GM10266 (cell line): Measurements from ENCODE around the gene H2BK1.

Experiments
- DNase-seq: peaks from one replicate; pipeline ENCODE4 v3.0.0; 2012; ENCODE audit errors: extremely low spot score
- TF ChIP-seq, protein P1 (sequence below): IDR thresholded peaks from 2 replicates; pipeline ENCODE4 v1.5.1; 2012; ENCODE audit warnings: mild to moderate bottlenecking, low read depth; ENCODE audit not compliant: control insufficient read depth, insufficient read depth; ENCODE audit errors: missing control alignments

Gene H2BK1

DNA sequence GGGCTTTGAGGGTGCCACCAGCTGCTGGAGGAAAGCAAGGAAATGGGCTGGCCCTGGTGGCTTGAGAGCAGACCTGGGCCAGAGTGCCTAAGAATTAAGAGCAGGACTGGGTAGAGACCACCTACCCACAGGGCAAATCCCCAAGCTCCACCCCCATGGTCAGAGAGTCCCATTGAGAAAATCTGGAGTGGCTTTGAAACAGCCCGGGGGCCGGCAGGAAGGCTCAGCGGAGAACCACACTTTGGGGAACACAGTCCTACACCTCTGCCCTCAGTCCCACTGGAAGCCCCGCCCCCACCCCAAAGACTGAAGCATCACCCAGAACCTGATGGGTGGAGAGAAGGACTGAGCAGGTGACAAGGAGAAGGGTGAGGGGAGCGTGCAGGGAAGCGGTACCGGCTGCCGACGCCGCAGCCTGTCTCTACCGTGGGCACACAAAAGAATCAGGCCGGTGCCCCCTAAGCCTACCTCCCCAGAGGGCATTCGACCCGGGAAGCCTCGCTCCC lies 34.6 kb upstream of the H2BK1 start:
- no peak for DNase-seq
- TF ChIP-seq, protein P1, sequence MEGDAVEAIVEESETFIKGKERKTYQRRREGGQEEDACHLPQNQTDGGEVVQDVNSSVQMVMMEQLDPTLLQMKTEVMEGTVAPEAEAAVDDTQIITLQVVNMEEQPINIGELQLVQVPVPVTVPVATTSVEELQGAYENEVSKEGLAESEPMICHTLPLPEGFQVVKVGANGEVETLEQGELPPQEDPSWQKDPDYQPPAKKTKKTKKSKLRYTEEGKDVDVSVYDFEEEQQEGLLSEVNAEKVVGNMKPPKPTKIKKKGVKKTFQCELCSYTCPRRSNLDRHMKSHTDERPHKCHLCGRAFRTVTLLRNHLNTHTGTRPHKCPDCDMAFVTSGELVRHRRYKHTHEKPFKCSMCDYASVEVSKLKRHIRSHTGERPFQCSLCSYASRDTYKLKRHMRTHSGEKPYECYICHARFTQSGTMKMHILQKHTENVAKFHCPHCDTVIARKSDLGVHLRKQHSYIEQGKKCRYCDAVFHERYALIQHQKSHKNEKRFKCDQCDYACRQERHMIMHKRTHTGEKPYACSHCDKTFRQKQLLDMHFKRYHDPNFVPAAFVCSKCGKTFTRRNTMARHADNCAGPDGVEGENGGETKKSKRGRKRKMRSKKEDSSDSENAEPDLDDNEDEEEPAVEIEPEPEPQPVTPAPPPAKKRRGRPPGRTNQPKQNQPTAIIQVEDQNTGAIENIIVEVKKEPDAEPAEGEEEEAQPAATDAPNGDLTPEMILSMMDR, result no peak

DNA sequence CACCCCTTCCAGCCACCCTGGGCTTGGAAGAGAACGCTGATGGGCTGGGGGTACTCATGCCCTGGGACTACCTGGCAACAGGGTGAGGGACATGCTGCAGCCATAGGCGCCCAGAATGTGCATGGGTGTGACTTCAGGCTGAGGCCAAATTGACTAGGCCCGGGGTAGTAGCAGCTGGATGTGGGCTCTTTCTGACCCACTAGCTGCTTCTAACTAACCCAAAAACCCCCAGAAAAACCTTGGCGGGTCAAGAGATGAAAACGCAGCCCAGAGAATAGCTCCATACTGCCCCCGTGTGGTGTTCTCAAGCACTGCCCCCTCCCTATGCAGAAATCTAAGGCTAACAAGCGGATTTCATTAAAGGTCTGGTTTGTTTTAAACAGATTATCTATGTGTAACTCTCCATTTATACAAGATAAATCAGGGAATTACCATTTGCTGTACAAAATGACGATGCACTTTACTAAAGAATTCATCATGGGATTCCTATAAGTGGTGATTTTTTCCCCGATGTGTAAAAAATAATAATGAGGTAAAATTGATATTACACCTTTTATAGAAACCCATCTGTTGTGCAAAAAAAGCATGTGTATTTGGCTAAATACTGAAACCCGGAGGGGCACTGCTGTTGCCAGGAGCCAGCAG lies 34.0 kb upstream of the H2BK1 start:
- TF ChIP-seq, protein P1, result peak; percentile 80
- DNase-seq, result peak; percentile 89

DNA sequence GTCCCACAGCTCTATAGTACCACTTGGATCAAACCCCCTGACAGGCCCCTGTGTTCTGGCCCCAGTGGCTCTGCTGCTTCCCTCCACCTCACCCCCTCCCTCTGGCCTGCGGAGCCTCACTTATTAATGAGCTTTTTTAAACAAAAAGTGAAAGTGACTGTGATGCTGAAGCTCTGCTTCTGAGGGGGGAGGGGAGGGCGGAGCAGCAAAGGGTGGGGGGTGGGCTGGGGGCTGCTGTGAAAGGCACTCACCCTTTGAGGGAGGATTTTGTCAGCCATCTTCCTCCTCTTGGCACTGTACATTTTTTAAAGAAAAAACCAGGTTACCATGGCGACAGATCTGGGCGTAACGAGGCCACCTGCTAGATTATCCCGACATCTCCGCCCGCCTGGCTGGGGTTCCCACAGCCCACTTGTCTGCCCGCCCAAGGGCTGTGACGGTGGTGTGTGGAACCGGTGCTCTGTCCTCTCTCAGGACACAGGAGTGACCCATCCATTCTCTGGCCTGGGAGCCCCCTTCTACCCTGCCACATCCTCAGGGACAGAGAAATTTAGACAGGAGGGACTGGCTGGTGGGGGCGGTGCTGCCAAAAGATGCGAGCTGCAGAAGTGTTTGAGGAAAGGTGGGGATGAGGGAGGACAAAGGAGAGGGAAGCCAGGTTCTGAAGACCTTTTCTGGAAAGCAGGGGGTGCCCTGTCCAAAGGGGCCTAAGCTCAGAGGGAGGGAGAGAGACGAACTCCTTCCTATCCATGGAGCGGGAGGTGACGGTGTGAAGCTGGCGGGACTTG lies 33.3 kb upstream of the H2BK1 start:
- peak; percentile 77 for DNase-seq
- TF ChIP-seq, protein P1, result no peak

DNA sequence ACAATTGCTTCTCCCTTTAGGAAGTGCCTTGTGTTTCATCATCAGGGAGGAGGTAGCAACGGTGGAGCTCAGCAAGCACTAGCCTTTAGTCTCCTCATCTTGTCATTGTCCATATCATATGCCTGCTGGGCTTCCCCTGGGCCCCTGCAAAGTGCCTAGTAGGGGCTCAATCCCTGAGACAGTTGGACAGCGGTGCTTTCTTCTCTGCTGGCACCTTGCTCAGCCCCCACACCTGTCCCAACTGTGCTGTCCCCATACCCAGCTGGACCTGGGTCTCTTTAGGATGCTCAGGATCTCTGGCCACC lies 32.7 kb upstream of the H2BK1 start:
- TF ChIP-seq, protein P1, result no peak
- no peak for DNase-seq

DNA sequence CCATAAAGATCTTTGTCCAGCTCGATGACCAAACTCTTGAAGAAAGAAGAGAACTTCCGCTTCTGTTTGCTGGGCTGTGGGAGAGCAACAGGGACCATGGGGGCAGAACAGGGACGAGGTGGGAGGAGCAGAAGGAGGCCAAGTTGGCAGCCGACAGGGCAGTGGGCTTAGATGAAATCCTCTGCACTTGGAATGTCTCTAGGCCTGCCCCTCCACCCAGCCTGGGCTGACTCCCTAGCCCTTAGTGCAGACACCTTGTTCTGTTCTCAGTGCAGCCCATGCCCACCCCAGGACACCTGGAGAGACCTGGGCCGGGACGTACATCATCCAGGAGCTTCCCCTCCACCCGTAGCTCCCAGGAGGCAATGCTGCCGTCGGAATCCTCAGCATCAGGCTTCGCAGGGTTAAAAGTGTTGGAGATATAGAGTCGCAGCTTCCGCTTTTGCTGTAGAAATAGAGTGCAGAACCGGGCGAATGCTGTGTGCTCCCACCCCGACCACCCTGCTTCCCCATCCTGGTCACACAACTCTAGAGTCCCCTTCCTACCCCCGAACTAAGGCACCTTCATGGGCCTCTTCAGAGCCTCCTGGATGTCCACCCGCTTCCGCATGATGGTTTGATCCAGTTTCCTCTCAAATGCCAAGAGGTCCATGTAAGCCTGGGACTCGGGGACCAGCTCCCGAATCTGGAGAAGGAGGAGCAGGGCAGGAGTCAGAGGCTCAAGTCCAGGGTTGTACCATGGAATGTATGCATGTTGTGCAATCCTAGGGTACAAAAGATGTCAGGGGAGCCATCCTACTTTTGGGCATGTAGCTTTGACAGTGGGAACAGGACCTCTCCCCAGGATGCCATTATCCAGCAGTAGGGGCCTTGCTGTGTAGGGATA lies 32.1 kb upstream of the H2BK1 start:
- TF ChIP-seq, protein P1, result no peak
- DNase-seq, result no peak

DNA sequence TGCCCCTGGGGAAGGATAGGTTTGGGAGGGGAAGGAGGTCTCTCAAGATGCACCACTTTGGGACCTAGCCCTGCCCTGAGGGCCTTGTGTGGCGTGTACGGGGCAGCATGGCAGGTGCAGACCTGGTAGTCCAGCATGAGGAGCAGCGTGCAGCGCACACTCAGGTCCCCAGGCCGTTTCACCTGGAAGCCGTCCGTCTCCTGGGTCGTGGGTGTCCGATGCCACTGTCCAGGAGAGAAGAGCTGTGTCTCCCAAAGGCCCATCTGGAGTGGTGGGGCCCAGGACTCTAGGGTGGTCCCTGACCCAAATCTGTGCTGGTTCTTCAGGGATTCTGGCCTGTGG lies 31.4 kb upstream of the H2BK1 start:
- TF ChIP-seq, protein P1, result no peak
- DNase-seq, result no peak
